Thymus (tissue), 11 donors: ENCODE data around the gene ABTB1. TPM values are rescaled to one million over a fixed set of nuclear protein-coding genes. Genes with fewer than 3 reads are reported as not detected.

ENCODE experiments used
- DNase-seq, 9 donors: peaks; one replicate each; pipeline ENCODE4 v3.0.0-alpha.2; 2013; ENCODE audit warnings: low spot score in 9 of 9, low read depth in 6 of 9, missing footprints in 1 of 9
- H3K27ac ChIP-seq, 2 donors: one replicate each; pipeline ENCODE4 v1.5.1; 2013; ENCODE audit warnings: control low read depth in 1 of 2, low read depth in 1 of 2, low read length in 1 of 2, mild to moderate bottlenecking in 1 of 2, moderate library complexity in 1 of 2
- H3K27me3 ChIP-seq, 2 donors: one replicate each; pipeline ENCODE4 v1.5.1; 2013; ENCODE audit warnings: low read length in 1 of 2; ENCODE audit not compliant: control insufficient read depth in 2 of 2, insufficient read depth in 1 of 2
- H3K36me3 ChIP-seq, 2 donors: one replicate each; pipeline ENCODE4 v1.5.1; 2013; ENCODE audit warnings: low read length in 1 of 2, mild to moderate bottlenecking in 1 of 2, moderate library complexity in 1 of 2; ENCODE audit not compliant: control insufficient read depth in 2 of 2, insufficient read depth in 2 of 2
- H3K4me1 ChIP-seq, 2 donors: one replicate each; pipeline ENCODE4 v1.5.1; 2013; ENCODE audit warnings: low read length in 2 of 2; ENCODE audit not compliant: control insufficient read depth in 2 of 2, insufficient read depth in 2 of 2
- H3K4me3 ChIP-seq, 2 donors: one replicate each; pipeline ENCODE4 v1.5.1; 2013; ENCODE audit warnings: low read length in 2 of 2, control low read depth in 1 of 2, mild to moderate bottlenecking in 1 of 2
- H3K9me3 ChIP-seq, 2 donors: one replicate each; pipeline ENCODE4 v1.5.1; 2013; ENCODE audit warnings: low read length in 1 of 2, mild to moderate bottlenecking in 1 of 2; ENCODE audit not compliant: control insufficient read depth in 2 of 2, insufficient read depth in 1 of 2
- WGBS: extraction: QIAGEN DNeasy Blood & Tissue Kit; methylation state at CpG from one replicate; pipeline ENCODE4 v1.1.7; 2013; 5-methylcytosine and 5-hydroxymethylcytosine counted together
- polyA plus RNA-seq: library from polyadenylated mRNA; stranded (reverse); fragments of 200-250 nt; gene quantifications from one replicate; pipeline ENCODE4 v1.2.3, GENCODE V29; 2013
- total RNA-seq: library from RNA; stranded (reverse); fragments of 120-200 nt; gene quantifications from one replicate; pipeline ENCODE4 v1.2.4, GENCODE V29; 2013
- donor health status: healthy.

Gene ABTB1
- total and polyA plus RNA-seq, 2 donors = 7.6 to 130 TPM

GRCh38 chr3:127710155-127710941, 37.6 kb downstream of the ABTB1 start:
- no peaks in the 10 kb centered on the region for H3K36me3 ChIP-seq
- 96% methylated on average over 18 of the region's 18 CpGs for WGBS
- H3K27ac ChIP-seq = no peak overlapping the region
- DNase-seq = no peak
- peaks cover 0 to 8% of the 10 kb centered on the region in 2 donors for H3K4me1 ChIP-seq
- H3K27me3 ChIP-seq = no peaks in the 10 kb centered on the region
- H3K9me3 ChIP-seq = no peaks in the 10 kb centered on the region
- H3K4me3 ChIP-seq = no peak overlapping the region

GRCh38 chr3:127711021-127711695, 38.4 kb downstream of the ABTB1 start:
- Histone ChIP-seq H3K9me3 (no peaks in the 10 kb centered on the region), H3K27me3 (no peaks in the 10 kb centered on the region), H3K36me3 (no peaks in the 10 kb centered on the region), H3K27ac (no peak overlapping the region), H3K4me3 (no peak overlapping the region), H3K4me1 (peaks cover 0 to 8% of the 10 kb centered on the region in 2 donors)
- DNase-seq = no peak
- 95% methylated on average over 14 of the region's 14 CpGs for WGBS

GRCh38 chr3:127711896-127712295, 39.1 kb downstream of the ABTB1 start:
- DNase-seq = no peak
- Histone ChIP-seq H3K4me3 (no peak overlapping the region), H3K9me3 (no peaks in the 10 kb centered on the region), H3K27ac (no peak overlapping the region), H3K27me3 (no peaks in the 10 kb centered on the region), H3K4me1 (peaks cover 0 to 8% of the 10 kb centered on the region in 2 donors), H3K36me3 (no peaks in the 10 kb centered on the region)
- WGBS = 95% methylated on average over 14 of the region's 14 CpGs

- peaks cover 0 to 8% of the 10 kb centered on the region in 2 donors for H3K4me1 ChIP-seq
- no peak overlapping the region for H3K4me3 ChIP-seq
- WGBS = 96% methylated on average over 9 of the region's 9 CpGs
- H3K27me3 ChIP-seq = no peaks in the 10 kb centered on the region
- DNase-seq = no peak
- H3K36me3 ChIP-seq = no peaks in the 10 kb centered on the region
- no peak overlapping the region for H3K27ac ChIP-seq
- no peaks in the 10 kb centered on the region for H3K9me3 ChIP-seq
Measured at GRCh38 chr3:127712461-127712860, 39.7 kb downstream of the ABTB1 start.

GRCh38 chr3:127712881-127713771, 40.4 kb downstream of the ABTB1 start:
- Histone ChIP-seq H3K27me3 (no peaks in the 10 kb centered on the region), H3K36me3 (no peaks in the 10 kb centered on the region), H3K9me3 (no peaks in the 10 kb centered on the region), H3K4me1 (peaks cover 0 to 8% of the 10 kb centered on the region in 2 donors), H3K27ac (no peak overlapping the region), H3K4me3 (no peak overlapping the region)
- 93% methylated on average over 9 of the region's 9 CpGs for WGBS
- DNase-seq = no peak

GRCh38 chr3:127714125-127714571, 41.4 kb downstream of the ABTB1 start:
- no peaks in the 10 kb centered on the region for H3K36me3 ChIP-seq
- no peak overlapping the region for H3K27ac ChIP-seq
- 91% methylated on average over 10 of the region's 10 CpGs for WGBS
- H3K27me3 ChIP-seq = no peaks in the 10 kb centered on the region
- H3K4me1 ChIP-seq = peaks cover 0 to 8% of the 10 kb centered on the region in 2 donors
- no peak for DNase-seq
- H3K9me3 ChIP-seq = no peaks in the 10 kb centered on the region
- no peak overlapping the region for H3K4me3 ChIP-seq

- no peaks in the 10 kb centered on the region for H3K36me3 ChIP-seq
- no peaks in the 10 kb centered on the region for H3K27me3 ChIP-seq
- H3K9me3 ChIP-seq = no peaks in the 10 kb centered on the region
- peaks cover 0 to 8% of the 10 kb centered on the region in 2 donors for H3K4me1 ChIP-seq
- DNase-seq = no peak
- H3K27ac ChIP-seq = no peak overlapping the region
- no peak overlapping the region for H3K4me3 ChIP-seq
- 98% methylated on average over 5 of the region's 5 CpGs for WGBS
Measured at GRCh38 chr3:127714866-127715265, 42.1 kb downstream of the ABTB1 start.

- 85% methylated on average over 8 of the region's 8 CpGs for whole genome bisulfite sequencing
- Histone ChIP-seq H3K27ac (no peak overlapping the region), H3K4me1 (peaks cover 0 to 8% of the 10 kb centered on the region in 2 donors), H3K27me3 (no peaks in the 10 kb centered on the region), H3K36me3 (no peaks in the 10 kb centered on the region), H3K9me3 (no peaks in the 10 kb centered on the region), H3K4me3 (no peak overlapping the region)
- DNase-seq = no peak
Measured at GRCh38 chr3:127715532-127715931, 42.8 kb downstream of the ABTB1 start.
